Endothelial cell of umbilical vein (primary cell): ENCODE measurements around the gene SEMA3A. TPM values are rescaled to one million over a fixed set of nuclear protein-coding genes. Genes with fewer than 3 reads are reported as not detected.
A peak's percentile ranks its signal among the peaks of the same experiment; 100 is the strongest.

Experiments
- BruUV-seq: library from RNA; stranded (reverse); fragments of 400-500 nt; replicated peaks from 2 replicates; lab custom pipeline; 2021; lab: Mats Ljungman, UMichigan
- CTCF ChIA-PET: fragments of 300-600, 350-600 bp; sonication (Branson Sonifier 250); formaldehyde crosslinking; loops from one replicate; lab custom pipeline; 2021; ENCODE audit warnings: antibody characterized with exemption, inconsistent platforms; lab: Charles Lee
- POLR2A ChIA-PET: fragments of 300-600, 350-600 bp; sonication (Branson Sonifier 250); formaldehyde crosslinking; loops from one replicate; lab custom pipeline; 2021; ENCODE audit warnings: antibody characterized with exemption, inconsistent platforms; lab: Charles Lee
- DNase-seq: peaks from one replicate; pipeline ENCODE4 v3.0.0-alpha.2; 2011; ENCODE audit warnings: low read depth, low spot score
- FAIRE-seq: peaks from 2 replicates; lab custom pipeline; 2011; peaks lifted over from hg19 to GRCh38; lab: Jason Lieb, UNC
- H2AFZ ChIP-seq: 2 replicates; pipeline ENCODE4 v1.6.0; 2012; ENCODE audit warnings: low read depth, low read length, control low read depth, inconsistent platforms
- H3K27ac ChIP-seq: 2 replicates; pipeline ENCODE4 v1.5.1; 2011; ENCODE audit warnings: low read depth, mild to moderate bottlenecking, control low read depth, low read length, moderate library complexity; ENCODE audit not compliant: insufficient read depth
- H3K27me3 ChIP-seq, 2 experiments: 2 replicates each; pipeline versions ENCODE4 v1.6.0 to v1.6.1; 2011; ENCODE audit warnings: low read length in 2 of 2, mixed read lengths in 1 of 2; ENCODE audit not compliant: control insufficient read depth in 2 of 2, insufficient read depth in 2 of 2
- H3K36me3 ChIP-seq, 2 experiments: 2 replicates in 1 of 2; 3 replicates in 1 of 2; pipeline ENCODE4 v1.5.1; 2011; ENCODE audit warnings: low read length in 2 of 2, mild to moderate bottlenecking in 1 of 2, moderate library complexity in 1 of 2; ENCODE audit not compliant: control insufficient read depth in 2 of 2, insufficient read depth in 2 of 2; ENCODE audit errors: extremely low read depth in 1 of 2
- H3K4me1 ChIP-seq: 3 replicates; pipeline ENCODE4 v1.5.1; 2011; ENCODE audit warnings: mild to moderate bottlenecking, low read length; ENCODE audit not compliant: control insufficient read depth, insufficient read depth; ENCODE audit errors: extremely low read depth
- H3K4me2 ChIP-seq: 2 replicates; pipeline ENCODE4 v1.6.1; 2011; ENCODE audit warnings: low read length, control low read depth, mixed read lengths; ENCODE audit not compliant: insufficient read depth
- H3K4me3 ChIP-seq, 3 experiments: fragments of 200-600 bp in 1 of 3; sonication (generic), shearing (Covaris generic) in 1 of 3; replicated peaks in 1 of 3; 2 replicates each; pipeline ENCODE4 v1.5.1; 2011 to 2016; ENCODE audit warnings: control low read depth in 3 of 3, low read length in 3 of 3, mild to moderate bottlenecking in 2 of 3, inconsistent platforms in 1 of 3, low read depth in 1 of 3, moderate library complexity in 1 of 3; ENCODE audit not compliant: insufficient read depth in 1 of 3
- H3K79me2 ChIP-seq: 2 replicates; pipeline ENCODE4 v1.6.0; 2012; ENCODE audit warnings: low read length, inconsistent platforms; ENCODE audit not compliant: control insufficient read depth, insufficient read depth
- H3K9ac ChIP-seq: replicated peaks from 2 replicates; pipeline ENCODE3; 2011; ENCODE audit warnings: low read length, control low read depth; ENCODE audit not compliant: insufficient read depth; ENCODE audit errors: extremely low read depth
- H3K9me1 ChIP-seq: replicated peaks from 3 replicates; pipeline ENCODE4 v1.6.0; 2011; ENCODE audit warnings: mild to moderate bottlenecking, low read length; ENCODE audit not compliant: control insufficient read depth, insufficient read depth; ENCODE audit errors: extremely low read depth
- H3K9me3 ChIP-seq: replicated peaks from 2 replicates; pipeline ENCODE4 v1.5.1; 2012; ENCODE audit warnings: low read length, inconsistent platforms; ENCODE audit not compliant: control insufficient read depth, insufficient read depth
- H4K20me1 ChIP-seq: replicated peaks from 2 replicates; pipeline ENCODE3; 2011; ENCODE audit warnings: mild to moderate bottlenecking, low read length; ENCODE audit not compliant: control insufficient read depth, insufficient read depth; ENCODE audit errors: extremely low read depth
- EZH2 ChIP-seq: IDR thresholded peaks from 2 replicates; pipeline ENCODE4 v1.6.1; 2012; ENCODE audit warnings: borderline replicate concordance, low read depth, mild to moderate bottlenecking, moderate library complexity, low read length, inconsistent platforms; ENCODE audit not compliant: severe bottlenecking
- GATA2 ChIP-seq: IDR thresholded peaks from 2 replicates; pipeline ENCODE4 v1.7.0; 2011; ENCODE audit warnings: low read depth, mild to moderate bottlenecking, moderate library complexity, mixed read lengths, low read length; ENCODE audit not compliant: insufficient read length, insufficient read depth
- JUN ChIP-seq: IDR thresholded peaks from 2 replicates; pipeline ENCODE4 v1.6.1; 2011; ENCODE audit warnings: borderline replicate concordance, low read depth; ENCODE audit not compliant: insufficient read length, insufficient read depth
- MYC ChIP-seq: IDR thresholded peaks from one replicate; pipeline ENCODE4 v1.6.1; 2011; ENCODE audit warnings: mild to moderate bottlenecking, low read depth, low read length
- POLR2A ChIP-seq: IDR thresholded peaks from 2 replicates; pipeline ENCODE4 v1.6.1; 2012; ENCODE audit warnings: low read depth, mild to moderate bottlenecking, control low read depth, low read length
- POLR2AphosphoS5 ChIP-seq: IDR thresholded peaks from 2 replicates; pipeline ENCODE4 v1.6.1; 2012; ENCODE audit warnings: low read depth, mild to moderate bottlenecking, control low read depth, low read length, moderate library complexity; ENCODE audit not compliant: insufficient read depth
- dilution Hi-C: fragments of 300-500 bp; cut with MboI; formaldehyde crosslinking; loops from one replicate; pipeline ENCODE4 v1.15.0; 2019; ENCODE audit warnings: low sequenced_read_pairs; ENCODE audit not compliant: extremely low pct_ligation_motif_present
- intact Hi-C: fragments of 100-400 bp; cut with micrococcal nuclease; formaldehyde crosslinking; loops from one replicate; pipeline ENCODE4 v1.10.0; 2022
- polyA plus RNA-seq, 4 experiments: library from polyadenylated mRNA; depleted of rRNA in 3 of 4; stranded (reverse) in 3 of 4; unstranded in 1 of 4; fragments of >200 nt; gene quantifications; 2 replicates each; pipeline versions ENCODE4 v1.2.1 to v1.2.3, GENCODE V29; 2011 to 2012; ENCODE audit warnings: missing spikeins in 1 of 4
- total RNA-seq: library from RNA; stranded (reverse); gene quantifications from 2 replicates; pipeline ENCODE4 v1.2.3, GENCODE V29; 2021
- TF ChIP-seq, protein P1 (sequence below): IDR thresholded peaks from 2 replicates; pipeline ENCODE4 v1.6.1; 2011; ENCODE audit not compliant: insufficient read depth, insufficient read length
- TF ChIP-seq, protein P2 (sequence below), 2 donors: IDR thresholded peaks; 1 replicate in 1 of 2; 2 replicates in 1 of 2; pipeline ENCODE4 v1.5.1; 2011; ENCODE audit warnings: low read length in 2 of 2, mild to moderate bottlenecking in 2 of 2, moderate library complexity in 2 of 2, control low read depth in 1 of 2, inconsistent platforms in 1 of 2, low read depth in 1 of 2; ENCODE audit not compliant: insufficient read depth in 1 of 2; ENCODE audit errors: extremely low read depth in 1 of 2

SEMA3A gene
- total and polyA plus RNA-seq, 2 donors (not counting 3 experiments of a cell fraction or from before 2014, with no cell fraction given), result 0.68 to 1.2 TPM

- FAIRE-seq (no peak), DNase-seq (peak; percentile 36)
- ChIA-PET POLR2A (no interaction called here), CTCF (interaction anchor here (1.0 kb wide), 1 partner anchor 9 kb away, joined by 3 read pairs; no protein-coding TSS in a partner anchor)
- no peaks in the 10 kb centered on the region for H3K27me3 ChIP-seq
- H2AFZ ChIP-seq, result no peak overlapping the region
- intact Hi-C loops (no loop called here), dilution Hi-C loops (no loop called here)
- no peaks in the 10 kb centered on the region for H3K9me3 ChIP-seq
- no peaks in the 10 kb centered on the region for H3K4me1 ChIP-seq
- H4K20me1 ChIP-seq, result no peaks in the 10 kb centered on the region
- TF ChIP-seq MYC (no peak), EZH2 (no peak), POLR2AphosphoS5 (no peak), POLR2A (no peak), JUN (no peak), GATA2 (no peak)
- TF ChIP-seq, protein P1, sequence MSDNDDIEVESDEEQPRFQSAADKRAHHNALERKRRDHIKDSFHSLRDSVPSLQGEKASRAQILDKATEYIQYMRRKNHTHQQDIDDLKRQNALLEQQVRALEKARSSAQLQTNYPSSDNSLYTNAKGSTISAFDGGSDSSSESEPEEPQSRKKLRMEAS, result no peak
- TF ChIP-seq, protein P2, sequence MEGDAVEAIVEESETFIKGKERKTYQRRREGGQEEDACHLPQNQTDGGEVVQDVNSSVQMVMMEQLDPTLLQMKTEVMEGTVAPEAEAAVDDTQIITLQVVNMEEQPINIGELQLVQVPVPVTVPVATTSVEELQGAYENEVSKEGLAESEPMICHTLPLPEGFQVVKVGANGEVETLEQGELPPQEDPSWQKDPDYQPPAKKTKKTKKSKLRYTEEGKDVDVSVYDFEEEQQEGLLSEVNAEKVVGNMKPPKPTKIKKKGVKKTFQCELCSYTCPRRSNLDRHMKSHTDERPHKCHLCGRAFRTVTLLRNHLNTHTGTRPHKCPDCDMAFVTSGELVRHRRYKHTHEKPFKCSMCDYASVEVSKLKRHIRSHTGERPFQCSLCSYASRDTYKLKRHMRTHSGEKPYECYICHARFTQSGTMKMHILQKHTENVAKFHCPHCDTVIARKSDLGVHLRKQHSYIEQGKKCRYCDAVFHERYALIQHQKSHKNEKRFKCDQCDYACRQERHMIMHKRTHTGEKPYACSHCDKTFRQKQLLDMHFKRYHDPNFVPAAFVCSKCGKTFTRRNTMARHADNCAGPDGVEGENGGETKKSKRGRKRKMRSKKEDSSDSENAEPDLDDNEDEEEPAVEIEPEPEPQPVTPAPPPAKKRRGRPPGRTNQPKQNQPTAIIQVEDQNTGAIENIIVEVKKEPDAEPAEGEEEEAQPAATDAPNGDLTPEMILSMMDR (IDR thresholded peaks at IDR 0.05; ENCODE audit: extremely low read depth in 1 of 2, insufficient read depth in 1 of 2, low read depth in 1 of 2, low read length in 2 of 2), result no peak
- H3K9me1 ChIP-seq, result no peaks in the 10 kb centered on the region
- H3K27ac ChIP-seq, result no peak overlapping the region
- H3K36me3 ChIP-seq, result no peaks in the 10 kb centered on the region
- H3K9ac ChIP-seq, result no peak overlapping the region
- no peak overlapping the region for H3K4me2 ChIP-seq
- no peaks in the 10 kb centered on the region for H3K79me2 ChIP-seq
- no TSS peak for BruUV-seq
- H3K4me3 ChIP-seq, result no peak overlapping the region
These were observed 145.3 kb downstream of the SEMA3A start for GRCh38 chr7:84049071-84049836.
